ENCODE data around the gene CREBZF. TPM values are rescaled to one million over a fixed set of nuclear protein-coding genes. Genes with fewer than 3 reads are reported as not detected.

The CREBZF gene
- total RNA-seq, 2 experiments from 2014 or later: 82.1 to 120 TPM

- ChIA-PET POLR2A (interaction anchor here (0.5 to 4.2 kb wide), 15 partner anchors 12 to 1860 kb away, joined by 3 to 41 read pairs (median 4); partner anchors contain the start of genes HIKESHI and TMEM126A), CTCF (ENCODE audit: unreplicated experiment) (interaction anchor here (1.9 to 2.2 kb wide), 2 partner anchors 9 to 20 kb away, joined by 5 read pairs; partner anchors contain the start of gene TMEM126A)
- Histone ChIP-seq H3K4me2 (ENCODE audit: low read length) (peak within 1 kb of the TSS; percentile 98), H3K79me2 (ENCODE audit: insufficient read depth, low read depth, low read length) (peaks cover 41% of the 10 kb centered on the region), H3K9me3 (ENCODE audit: low read length) (no peaks in the 10 kb centered on the region), H3K4me1 (ENCODE audit: insufficient read depth, low read length, poor library complexity, severe bottlenecking) (peaks cover 35% of the 10 kb centered on the region), H3K9me2 (ENCODE audit: insufficient read depth, low read length) (no peaks in the 10 kb centered on the region), H4K20me1 (ENCODE audit: insufficient read depth, low read length) (no peaks in the 10 kb centered on the region), H2AFZ (ENCODE audit: low read length) (peak within 1 kb of the TSS; percentile 92), H3K27ac (ENCODE audit: low read depth, low read length, poor library complexity, severe bottlenecking) (peak within 1 kb of the TSS; percentile 40), H3K4me3 (ENCODE audit: low read depth, low read length, poor library complexity, severe bottlenecking) (peak within 1 kb of the TSS; percentile 96), H3K36me3 (ENCODE audit: insufficient read depth, low read length) (peaks cover 26% of the 10 kb centered on the region)
- DNase-seq (ENCODE audit: low spot score): peak; percentile 96
- TF ChIP-seq CTCF (conservative IDR thresholded peaks at IDR 0.05; ENCODE audit: low read length) (no peak), EZH2phosphoT487 (IDR thresholded peaks at IDR 0.05; ENCODE audit: borderline replicate concordance, low read depth, low read length) (no peak)
- intact Hi-C loops (cut with micrococcal nuclease; ENCODE audit: unreplicated experiment): loop anchor here (1.0 to 10.0 kb wide), 3 partner anchors 37 to 617 kb away; partner anchors contain the start of genes CREBZF and PICALM
- TSS peak; percentile 85 for BruUV-seq (replicated peaks)
Measured at GRCh38 chr11:85627998-85628770, 36.7 kb downstream of the CREBZF start, which contains the start of gene TMEM126B. Gene TMEM126B, plus strand, starts transcription at chr11:85628593. Its CDS starts 15 bp downstream, at chr11:85628608.

DNA sequence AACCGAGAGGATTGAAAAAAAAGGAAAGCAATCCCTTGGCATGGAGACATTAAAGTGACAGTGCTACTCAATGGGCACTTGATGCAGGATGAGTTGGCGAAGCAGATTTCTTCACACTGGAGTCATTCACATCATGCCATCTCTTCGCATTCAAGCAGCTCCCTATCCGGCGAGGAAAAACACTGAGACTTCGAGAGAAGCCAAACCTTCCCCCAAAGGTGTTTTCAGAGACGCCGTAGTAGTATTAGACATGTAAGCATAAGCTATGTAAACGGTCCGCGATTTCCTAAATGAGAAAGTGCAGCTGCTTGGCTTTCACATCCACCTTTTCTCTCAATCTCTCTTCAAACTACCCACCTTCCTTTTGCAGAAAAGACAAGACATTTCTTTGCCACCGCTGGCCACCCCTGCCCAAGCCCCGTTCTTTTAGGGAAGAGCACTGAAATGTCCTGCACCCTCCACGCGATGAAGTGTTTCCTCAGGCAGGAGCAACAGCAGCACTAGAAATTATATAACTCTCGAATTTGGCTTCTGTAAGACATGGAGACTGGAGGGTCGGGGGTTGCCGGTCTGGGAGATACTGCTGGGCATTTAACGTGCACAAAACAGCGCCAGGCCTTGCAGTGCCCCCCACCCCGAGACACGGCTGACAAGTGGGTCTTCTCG, 37.5 kb downstream of the CREBZF start, which contains the start of gene DLG2:
TSS of gene DLG2 (minus strand) at position 13 of the 666 bp plus-strand sequence.
- intact Hi-C loops (cut with micrococcal nuclease; ENCODE audit: unreplicated experiment): loop anchor here (10.0 kb wide), 1 partner anchor 437 kb away; the partner anchor contains the start of gene PICALM
- Histone ChIP-seq H4K20me1 (ENCODE audit: insufficient read depth, low read length) (no peaks in the 10 kb centered on the region), H3K79me2 (ENCODE audit: insufficient read depth, low read depth, low read length) (peaks cover 40% of the 10 kb centered on the region), H3K9me2 (ENCODE audit: insufficient read depth, low read length) (no peaks in the 10 kb centered on the region), H3K36me3 (ENCODE audit: insufficient read depth, low read length) (peaks cover 26% of the 10 kb centered on the region), H2AFZ (ENCODE audit: low read length) (peak within 1 kb of the TSS; percentile 79), H3K9me3 (ENCODE audit: low read length) (no peaks in the 10 kb centered on the region), H3K4me2 (ENCODE audit: low read length) (peak within 1 kb of the TSS; percentile 98), H3K4me1 (ENCODE audit: insufficient read depth, low read length, poor library complexity, severe bottlenecking) (peaks cover 35% of the 10 kb centered on the region), H3K4me3 (ENCODE audit: low read depth, low read length, poor library complexity, severe bottlenecking) (peak within 1 kb of the TSS; percentile 96), H3K27ac (ENCODE audit: low read depth, low read length, poor library complexity, severe bottlenecking) (peak within 1 kb of the TSS; percentile 39)
- no TSS peak for BruUV-seq (replicated peaks)
- CTCF ChIA-PET (ENCODE audit: unreplicated experiment): interaction anchor here (0.6 to 2.2 kb wide), 3 partner anchors 10 to 399 kb away, joined by 3 to 5 read pairs (median 5); partner anchors contain the start of gene TMEM126A
- POLR2A ChIA-PET: interaction anchor here (0.6 to 4.2 kb wide), 12 partner anchors 11 to 674 kb away, joined by 3 to 41 read pairs (median 4); partner anchors contain the start of genes HIKESHI and TMEM126A
- TF ChIP-seq CTCF (conservative IDR thresholded peaks at IDR 0.05; ENCODE audit: low read length): no peak
- no peak for TF ChIP-seq EZH2phosphoT487 (IDR thresholded peaks at IDR 0.05; ENCODE audit: borderline replicate concordance, low read depth, low read length)
- peak; percentile 19 for DNase-seq (ENCODE audit: low spot score)
